Loucy (cell line): ENCODE data around the gene DHX9.

Experiments used
- CTCF ChIP-seq: fragments of 200-600 bp; sonication (generic); conservative IDR thresholded peaks from 2 replicates; pipeline ENCODE4 v1.5.1; 2014; ENCODE audit warnings: mild to moderate bottlenecking, antibody characterized with exemption, low read length
- EZH2phosphoT487 ChIP-seq: fragments of 200-600 bp; IDR thresholded peaks from 2 replicates; pipeline ENCODE4 v1.6.1; 2018; ENCODE audit warnings: antibody characterized with exemption, mild to moderate bottlenecking, moderate library complexity, borderline replicate concordance

- TF ChIP-seq CTCF: no peak
- no peak for TF ChIP-seq EZH2phosphoT487
Measured at GRCh38 chr1:182909578-182909977, 70.4 kb downstream of the DHX9 start.
